Fibroblast of lung (primary cell): ENCODE results near the gene MBD4. TPM values are rescaled to one million over a fixed set of nuclear protein-coding genes. Genes with fewer than 3 reads are reported as not detected.
"Not testable (repeated sequence)": the region's sequence is repeated elsewhere in the genome, so short reads cannot be mapped to it uniquely, and the experiment has no call there.

Experiments used
- DNase-seq, 2 donors: peaks; one replicate each; pipeline versions ENCODE4 v3.0.0 to v3.0.0-alpha.2; 2010; ENCODE audit warnings: low read depth in 2 of 2
- H2AFZ ChIP-seq: 2 replicates; pipeline ENCODE4 v1.5.1; 2012; ENCODE audit warnings: low read length, control low read depth, inconsistent platforms
- H3K27ac ChIP-seq: 2 replicates; pipeline ENCODE4 v1.5.1; 2011; ENCODE audit warnings: low read length, control low read depth; ENCODE audit not compliant: insufficient read depth
- H3K27me3 ChIP-seq: 2 replicates; pipeline ENCODE4 v1.5.1; 2011; ENCODE audit warnings: mild to moderate bottlenecking, low read length; ENCODE audit not compliant: control insufficient read depth, insufficient read depth
- H3K36me3 ChIP-seq: 2 replicates; pipeline ENCODE4 v1.5.1; 2011; ENCODE audit warnings: low read length; ENCODE audit not compliant: control insufficient read depth, insufficient read depth
- H3K4me1 ChIP-seq: 2 replicates; pipeline ENCODE4 v1.5.1; 2011; ENCODE audit warnings: low read length; ENCODE audit not compliant: control insufficient read depth, insufficient read depth; ENCODE audit errors: extremely low read depth
- H3K4me2 ChIP-seq: 2 replicates; pipeline ENCODE4 v1.5.1; 2011; ENCODE audit warnings: low read length, control low read depth; ENCODE audit not compliant: insufficient read depth; ENCODE audit errors: extremely low read depth
- H3K4me3 ChIP-seq, 4 experiments: fragments of 200-600 bp in 1 of 4; sonication (generic) in 1 of 4; replicated peaks in 1 of 4; 2 replicates each; pipeline ENCODE4 v1.5.1; 2011 to 2016; ENCODE audit warnings: low read length in 4 of 4, low read depth in 3 of 4, mild to moderate bottlenecking in 3 of 4, control low read depth in 2 of 4, inconsistent platforms in 1 of 4, mixed read lengths in 1 of 4; ENCODE audit not compliant: insufficient read depth in 1 of 4; ENCODE audit errors: control extremely low read depth in 1 of 4
- H3K79me2 ChIP-seq: 2 replicates; pipeline ENCODE4 v1.5.1; 2012; ENCODE audit warnings: mild to moderate bottlenecking, low read length, inconsistent platforms; ENCODE audit not compliant: control insufficient read depth, insufficient read depth
- H3K9ac ChIP-seq: 2 replicates; pipeline ENCODE4 v1.5.1; 2011; ENCODE audit warnings: mild to moderate bottlenecking, low read length, control low read depth; ENCODE audit not compliant: insufficient read depth
- H3K9me3 ChIP-seq: 2 replicates; pipeline ENCODE4 v1.5.1; 2012; ENCODE audit warnings: low read depth, low read length; ENCODE audit not compliant: control insufficient read depth, insufficient read depth
- H4K20me1 ChIP-seq: 2 replicates; pipeline ENCODE4 v1.5.1; 2011; ENCODE audit warnings: low read length; ENCODE audit not compliant: control insufficient read depth, insufficient read depth; ENCODE audit errors: extremely low read depth
- EZH2 ChIP-seq: IDR thresholded peaks from 2 replicates; pipeline ENCODE4 v1.5.1; 2012; ENCODE audit warnings: low read length, control low read depth, mild to moderate bottlenecking; ENCODE audit errors: missing control alignments
- polyA plus RNA-seq, 2 donors: library from polyadenylated mRNA; depleted of rRNA in 1 of 2; stranded (reverse) in 1 of 2; unstranded in 1 of 2; fragments of >200 nt; gene quantifications; 2 replicates each; pipeline ENCODE4 v1.2.1, GENCODE V29; 2011 to 2012; ENCODE audit warnings: missing spikeins in 1 of 2
- total RNA-seq: library from RNA; depleted of rRNA; stranded (reverse); fragments of >200 nt; gene quantifications from 2 replicates; pipeline ENCODE4 v1.2.1, GENCODE V29; 2014
- TF ChIP-seq, protein P1 (sequence below), 2 donors: IDR thresholded peaks in 1 of 2; conservative IDR thresholded peaks in 1 of 2; 1 replicate in 1 of 2; 2 replicates in 1 of 2; pipeline ENCODE4 v1.5.1; 2011 to 2012; ENCODE audit warnings: low read length in 2 of 2, control low read depth in 1 of 2, inconsistent platforms in 1 of 2, low read depth in 1 of 2, mild to moderate bottlenecking in 1 of 2

MBD4 gene
- total and polyA plus RNA-seq, 2 donors (not counting 1 experiment from before 2014, with no cell fraction given): 27.4 to 35.5 TPM

DNA sequence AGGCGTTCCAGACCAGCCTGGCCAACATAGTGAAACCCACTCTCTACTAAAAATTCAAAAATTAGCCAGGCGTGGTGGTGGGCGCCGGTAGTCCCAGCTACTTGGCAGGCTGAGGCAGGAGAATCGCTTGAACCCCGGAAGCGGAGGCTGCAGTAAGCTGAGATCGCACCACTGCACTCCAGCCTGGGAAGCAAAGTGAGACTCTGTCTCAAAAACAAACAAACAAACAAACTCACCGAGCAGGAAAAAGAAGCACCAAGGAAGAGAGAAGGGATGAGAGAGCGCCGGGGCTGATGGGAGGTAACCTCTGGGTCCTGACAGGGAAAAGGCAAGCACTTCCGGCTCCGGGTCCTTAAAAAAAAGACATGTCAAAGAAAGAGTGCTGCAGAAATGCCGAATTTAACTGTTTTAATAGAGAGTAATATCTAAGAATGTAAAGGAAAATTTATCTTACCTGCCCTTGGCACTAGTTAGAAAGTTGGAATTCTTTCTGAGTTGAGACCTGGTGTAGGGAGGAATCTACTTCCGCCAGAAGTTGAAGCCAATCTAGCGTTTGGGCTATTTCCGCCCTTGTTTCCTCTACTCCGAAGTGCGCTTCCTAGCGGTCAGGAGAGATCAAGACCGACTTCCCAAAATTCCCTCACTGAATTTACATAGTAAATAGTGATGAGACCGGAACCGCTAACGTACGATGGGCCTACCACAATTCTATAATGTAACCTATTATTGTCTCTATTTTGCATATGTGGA, 40.4 kb downstream of the MBD4 start:
- Histone ChIP-seq H2AFZ (peak overlapping the region; percentile 91), H3K9ac (peak overlapping the region; percentile 82), H3K27me3 (no peaks in the 10 kb centered on the region), H3K9me3 (no peaks in the 10 kb centered on the region), H3K36me3 (no peaks in the 10 kb centered on the region), H3K4me2 (peak overlapping the region; percentile 82), H3K4me3 (peak overlapping the region; percentile 89 to 96 (median 90)), H4K20me1 (no peaks in the 10 kb centered on the region), H3K27ac (peak overlapping the region; percentile 97), H3K4me1 (no peaks in the 10 kb centered on the region), H3K79me2 (peaks cover 46% of the 10 kb centered on the region)
- TF ChIP-seq, protein P1, sequence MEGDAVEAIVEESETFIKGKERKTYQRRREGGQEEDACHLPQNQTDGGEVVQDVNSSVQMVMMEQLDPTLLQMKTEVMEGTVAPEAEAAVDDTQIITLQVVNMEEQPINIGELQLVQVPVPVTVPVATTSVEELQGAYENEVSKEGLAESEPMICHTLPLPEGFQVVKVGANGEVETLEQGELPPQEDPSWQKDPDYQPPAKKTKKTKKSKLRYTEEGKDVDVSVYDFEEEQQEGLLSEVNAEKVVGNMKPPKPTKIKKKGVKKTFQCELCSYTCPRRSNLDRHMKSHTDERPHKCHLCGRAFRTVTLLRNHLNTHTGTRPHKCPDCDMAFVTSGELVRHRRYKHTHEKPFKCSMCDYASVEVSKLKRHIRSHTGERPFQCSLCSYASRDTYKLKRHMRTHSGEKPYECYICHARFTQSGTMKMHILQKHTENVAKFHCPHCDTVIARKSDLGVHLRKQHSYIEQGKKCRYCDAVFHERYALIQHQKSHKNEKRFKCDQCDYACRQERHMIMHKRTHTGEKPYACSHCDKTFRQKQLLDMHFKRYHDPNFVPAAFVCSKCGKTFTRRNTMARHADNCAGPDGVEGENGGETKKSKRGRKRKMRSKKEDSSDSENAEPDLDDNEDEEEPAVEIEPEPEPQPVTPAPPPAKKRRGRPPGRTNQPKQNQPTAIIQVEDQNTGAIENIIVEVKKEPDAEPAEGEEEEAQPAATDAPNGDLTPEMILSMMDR (conservative IDR thresholded peaks at IDR 0.05 in 1 of 2, IDR thresholded peaks at IDR 0.05 in 1 of 2; ENCODE audit: low read depth in 1 of 2, low read length in 2 of 2): peak; percentile 68 to 89
- TF ChIP-seq EZH2: no peak
- DNase-seq: peak; percentile 98

DNA sequence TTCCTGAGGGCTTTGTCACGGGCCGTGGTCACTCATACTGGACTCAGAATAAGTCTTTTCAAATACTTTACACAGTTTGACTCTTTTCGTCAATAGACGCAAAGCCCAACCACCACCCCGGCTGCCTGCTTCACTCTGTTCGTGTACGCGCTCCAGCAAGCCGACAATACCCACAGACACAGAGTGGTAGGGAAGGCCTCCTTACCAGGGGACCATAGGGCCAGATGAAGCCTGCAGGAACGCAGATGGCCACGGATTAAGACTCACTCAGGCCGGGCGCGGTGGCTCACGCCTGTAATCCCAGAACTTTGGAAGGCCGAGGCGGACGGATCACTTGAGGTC, 41.0 kb downstream of the MBD4 start:
- peak overlapping the region; percentile 91 for H2AFZ ChIP-seq
- TF ChIP-seq, protein P1 (conservative IDR thresholded peaks at IDR 0.05 in 1 of 2, IDR thresholded peaks at IDR 0.05 in 1 of 2; ENCODE audit: low read depth in 1 of 2, low read length in 2 of 2): no peak
- no peak for TF ChIP-seq EZH2
- H3K4me3 ChIP-seq: peak overlapping the region; percentile 89 to 96 (median 90)
- H3K27ac ChIP-seq: peak overlapping the region; percentile 97
- H3K9me3 ChIP-seq: no peaks in the 10 kb centered on the region
- peak overlapping the region; percentile 82 for H3K9ac ChIP-seq
- H3K79me2 ChIP-seq: peaks cover 46% of the 10 kb centered on the region
- H3K4me2 ChIP-seq: peak overlapping the region; percentile 94
- H3K4me1 ChIP-seq: no peaks in the 10 kb centered on the region
- H3K36me3 ChIP-seq: no peaks in the 10 kb centered on the region
- no peaks in the 10 kb centered on the region for H3K27me3 ChIP-seq
- DNase-seq: peak; percentile 21 to 37
- H4K20me1 ChIP-seq: no peaks in the 10 kb centered on the region

DNA sequence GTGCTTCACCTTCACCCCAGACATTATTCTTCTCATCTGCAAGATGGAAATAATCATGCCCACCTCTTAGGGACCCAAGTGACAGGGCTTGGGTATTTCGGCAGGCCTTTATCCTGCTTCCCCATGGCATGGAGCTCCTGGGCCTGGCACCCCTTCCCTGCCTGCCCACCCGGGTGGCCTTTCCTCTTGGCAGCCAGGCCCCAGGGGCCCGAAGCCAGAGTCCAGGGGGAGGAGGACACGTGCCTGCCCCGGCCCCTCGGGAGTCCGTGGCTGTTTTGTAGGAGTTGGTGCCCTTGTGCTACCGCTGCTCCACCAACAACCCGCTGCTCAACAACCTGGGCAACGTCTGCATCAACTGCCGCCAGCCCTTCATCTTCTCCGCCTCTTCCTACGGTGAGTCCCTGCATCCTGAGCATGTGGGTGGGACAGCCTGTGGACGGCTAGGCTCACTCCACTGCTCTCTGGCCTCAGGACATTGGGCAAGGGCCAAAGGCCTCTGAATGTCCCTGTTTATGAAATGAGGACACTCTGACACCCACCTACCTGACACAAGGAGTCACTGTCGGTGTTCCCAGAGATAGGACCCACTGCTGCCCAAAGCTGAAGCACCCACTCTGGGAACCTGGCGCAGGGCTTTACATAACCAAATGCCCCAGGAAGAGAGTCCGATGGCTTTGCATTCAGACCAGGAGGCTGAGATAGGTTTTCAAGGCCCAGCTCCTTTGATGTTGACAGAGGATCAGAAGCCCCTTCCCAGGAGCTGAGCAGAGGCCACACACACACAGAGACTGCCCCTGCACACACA, 45.8 kb downstream of the MBD4 start:
- not testable (repeated sequence) for H3K36me3 ChIP-seq, H4K20me1 ChIP-seq, H3K27me3 ChIP-seq, H3K27ac ChIP-seq, H3K9me3 ChIP-seq, H3K9ac ChIP-seq, H3K4me1 ChIP-seq, DNase-seq, H3K4me2 ChIP-seq, H2AFZ ChIP-seq, H3K4me3 ChIP-seq
- H3K79me2 ChIP-seq: peaks cover 44% of the 10 kb centered on the region
